GM18505 (cell line): Measurements from ENCODE around the gene PRX.

Source experiments
- ATAC-seq: cut with Tn5 transposase; IDR thresholded peaks from one replicate; pipeline ENCODE4 v1.9.1; 2021; ENCODE audit not compliant: unreplicated experiment
- POLR2A ChIP-seq: IDR thresholded peaks from 4 replicates; pipeline ENCODE4 v1.6.1; 2011; ENCODE audit warnings: borderline replicate concordance; ENCODE audit not compliant: insufficient read depth, insufficient read length; ENCODE audit errors: extremely low read depth

The PRX gene

GRCh38 chr19:40423938-40424337 lies 10.8 kb upstream of the PRX start:
- ATAC-seq: no peak
- no peak for TF ChIP-seq POLR2A

GRCh38 chr19:40422748-40423566 lies 9.8 kb upstream of the PRX start:
- TF ChIP-seq POLR2A: no peak
- ATAC-seq: no peak

DNA sequence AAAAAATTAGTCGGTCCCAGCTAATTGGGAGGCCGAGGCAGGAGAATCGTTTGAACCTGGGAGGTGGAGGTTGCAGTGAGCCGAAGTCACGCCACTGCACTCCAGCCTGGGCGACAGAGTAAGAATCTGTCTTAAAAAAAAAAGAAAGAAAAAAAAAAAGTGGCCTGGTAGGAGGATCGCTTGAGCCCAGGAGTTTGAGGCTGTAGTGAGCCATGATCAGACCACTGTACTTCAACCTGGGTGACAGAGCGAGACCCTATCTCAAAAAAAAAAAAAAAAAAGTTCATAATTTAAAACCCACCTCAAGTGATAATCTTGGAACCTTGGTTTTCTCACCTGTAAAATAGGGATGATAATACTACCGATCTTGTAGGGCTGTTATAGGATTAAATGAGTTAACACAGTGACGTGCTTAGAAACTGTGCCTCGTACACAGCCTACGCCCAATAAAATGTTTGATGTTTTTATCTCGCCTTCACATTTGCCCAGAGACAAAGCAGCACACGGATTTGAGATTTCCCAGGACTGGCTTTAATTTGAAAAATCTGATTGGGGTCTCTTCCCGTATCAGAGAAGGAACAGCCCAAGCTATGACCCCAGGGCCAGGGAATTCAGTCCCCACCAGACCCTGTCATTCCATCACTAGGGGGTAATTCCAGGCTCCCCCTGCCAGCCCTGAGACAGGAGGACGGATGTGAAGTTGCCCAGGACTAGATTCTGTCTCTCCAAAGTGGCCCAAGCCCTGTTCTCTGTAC lies 9.0 kb upstream of the PRX start:
- no peak for ATAC-seq
- TF ChIP-seq POLR2A: no peak

DNA sequence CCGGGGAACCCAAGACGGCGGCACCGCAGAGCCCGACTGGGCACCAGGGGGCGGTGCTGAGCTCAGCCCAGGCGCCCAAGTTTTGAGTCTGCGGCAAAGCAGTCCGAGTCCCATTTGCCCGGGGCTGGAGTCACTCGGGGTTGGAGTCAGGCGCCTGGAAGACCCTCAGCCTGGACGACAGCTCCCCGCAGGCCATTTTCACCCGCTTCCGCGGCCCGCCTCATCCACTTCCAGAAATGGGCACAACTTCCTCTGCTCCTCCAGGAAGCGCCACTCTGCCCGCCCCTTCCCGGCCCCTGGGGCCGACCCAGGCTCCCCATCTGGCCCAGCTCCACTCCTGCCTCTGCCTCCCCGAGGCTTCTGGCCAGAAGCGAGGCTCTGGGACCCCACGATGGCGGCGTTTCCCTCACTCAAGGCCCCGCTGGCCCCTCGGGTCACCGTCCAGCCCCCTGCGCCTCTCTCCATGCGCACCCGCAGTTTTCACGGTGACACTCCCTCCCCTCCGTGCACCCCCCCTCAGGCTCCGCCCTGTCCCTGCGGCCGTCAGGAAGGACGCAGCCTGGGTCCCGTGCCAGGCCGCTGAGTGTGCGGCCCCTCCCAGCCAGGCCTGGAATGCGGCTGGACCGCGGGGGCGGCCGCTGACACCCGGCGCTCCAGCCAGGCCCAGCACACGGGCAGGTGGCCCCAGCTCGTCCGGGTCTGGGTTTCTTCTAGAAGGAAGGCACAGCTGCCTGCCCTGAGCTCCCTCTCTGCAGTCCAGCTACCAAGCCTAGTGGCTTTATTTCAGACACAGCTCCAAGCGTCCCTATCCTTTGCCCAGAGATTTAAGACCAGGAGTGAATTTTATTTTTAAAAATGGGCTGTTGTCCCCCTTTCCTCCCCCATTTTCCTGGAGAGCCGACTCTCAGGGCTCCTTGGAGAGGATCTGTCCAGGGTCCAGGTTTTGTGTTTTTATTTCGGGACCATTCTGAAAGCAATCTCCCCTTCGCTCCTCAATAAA lies 7.9 kb upstream of the PRX start:
- no peak for ATAC-seq

GRCh38 chr19:40420451-40420765 lies 7.2 kb upstream of the PRX start:
- no peak for ATAC-seq
- no peak for TF ChIP-seq POLR2A

More for the DNA sequence above, 7.9 kb upstream of the PRX start:
- peak; percentile 87 for TF ChIP-seq POLR2A

GRCh38 chr19:40419780-40420179 lies 6.6 kb upstream of the PRX start:
- no peak for ATAC-seq
- TF ChIP-seq POLR2A: no peak

DNA sequence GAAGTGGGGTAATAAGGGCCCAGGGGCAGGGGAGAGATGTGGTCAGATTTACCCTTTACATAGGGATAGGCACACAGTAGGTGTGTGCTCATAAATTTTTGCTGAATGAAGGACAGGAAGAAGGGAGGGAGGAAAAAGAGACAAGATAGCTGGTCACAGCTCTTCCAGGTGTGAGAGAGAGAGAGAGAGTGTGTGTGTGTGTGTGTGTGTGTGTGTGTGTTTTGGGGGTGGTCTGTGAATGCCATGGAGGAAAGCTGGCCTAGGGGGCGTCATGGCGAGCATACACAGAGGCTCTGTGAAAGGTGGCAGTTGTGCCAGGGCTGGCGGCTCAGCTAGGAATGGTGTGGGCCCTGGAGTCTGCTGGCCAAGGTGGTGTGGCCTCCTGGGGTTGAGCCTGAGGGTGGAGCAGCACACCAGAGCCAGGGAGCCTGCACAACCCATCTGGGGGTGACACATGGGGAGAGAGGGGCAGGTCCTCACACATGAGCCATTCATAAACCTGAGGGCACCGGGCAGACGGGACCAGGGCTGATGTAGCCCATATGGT lies 6.0 kb upstream of the PRX start:
- TF ChIP-seq POLR2A: no peak
- ATAC-seq: no peak

- TF ChIP-seq POLR2A: no peak
- ATAC-seq: no peak
These were observed 4.9 kb upstream of the PRX start for GRCh38 chr19:40418040-40418439.

- no peak for TF ChIP-seq POLR2A
- ATAC-seq: no peak
These were observed 4.4 kb upstream of the PRX start for GRCh38 chr19:40417643-40417981.

GRCh38 chr19:40416918-40417642 lies 3.9 kb upstream of the PRX start:
- no peak for ATAC-seq

GRCh38 chr19:40415768-40416167 lies 2.6 kb upstream of the PRX start:
- TF ChIP-seq POLR2A: no peak
- no peak for ATAC-seq

More at GRCh38 chr19:40416918-40417642, 3.9 kb upstream of the PRX start:
- TF ChIP-seq POLR2A: no peak
